GM08714 (cell line): ENCODE data around the gene SPRING1.

Source experiments
- H3K4me3 ChIP-seq: fragments of 200-500 bp; sonication (Bioruptor generic); 2 replicates; pipeline ENCODE4 v1.5.1; 2014; ENCODE audit warnings: mild to moderate bottlenecking, low read length, inconsistent platforms
- ZNF274 ChIP-seq: IDR thresholded peaks from 2 replicates; pipeline ENCODE4 v1.6.1; 2012; ENCODE audit warnings: mild to moderate bottlenecking, low read depth, low read length

The SPRING1 gene

GRCh38 chr12:116727891-116728290 is 10.0 kb downstream of the SPRING1 start:
- TF ChIP-seq ZNF274, result no peak
- H3K4me3 ChIP-seq, result no peak overlapping the region

- H3K4me3 ChIP-seq, result no peak overlapping the region
- no peak for TF ChIP-seq ZNF274
Measured at GRCh38 chr12:116727261-116727660, 10.6 kb downstream of the SPRING1 start.

- H3K4me3 ChIP-seq, result no peak overlapping the region
- no peak for TF ChIP-seq ZNF274
Measured at GRCh38 chr12:116726694-116727093, 11.2 kb downstream of the SPRING1 start.

- no peak overlapping the region for H3K4me3 ChIP-seq
- TF ChIP-seq ZNF274, result no peak
Measured at GRCh38 chr12:116722245-116722644, 15.6 kb downstream of the SPRING1 start.

DNA sequence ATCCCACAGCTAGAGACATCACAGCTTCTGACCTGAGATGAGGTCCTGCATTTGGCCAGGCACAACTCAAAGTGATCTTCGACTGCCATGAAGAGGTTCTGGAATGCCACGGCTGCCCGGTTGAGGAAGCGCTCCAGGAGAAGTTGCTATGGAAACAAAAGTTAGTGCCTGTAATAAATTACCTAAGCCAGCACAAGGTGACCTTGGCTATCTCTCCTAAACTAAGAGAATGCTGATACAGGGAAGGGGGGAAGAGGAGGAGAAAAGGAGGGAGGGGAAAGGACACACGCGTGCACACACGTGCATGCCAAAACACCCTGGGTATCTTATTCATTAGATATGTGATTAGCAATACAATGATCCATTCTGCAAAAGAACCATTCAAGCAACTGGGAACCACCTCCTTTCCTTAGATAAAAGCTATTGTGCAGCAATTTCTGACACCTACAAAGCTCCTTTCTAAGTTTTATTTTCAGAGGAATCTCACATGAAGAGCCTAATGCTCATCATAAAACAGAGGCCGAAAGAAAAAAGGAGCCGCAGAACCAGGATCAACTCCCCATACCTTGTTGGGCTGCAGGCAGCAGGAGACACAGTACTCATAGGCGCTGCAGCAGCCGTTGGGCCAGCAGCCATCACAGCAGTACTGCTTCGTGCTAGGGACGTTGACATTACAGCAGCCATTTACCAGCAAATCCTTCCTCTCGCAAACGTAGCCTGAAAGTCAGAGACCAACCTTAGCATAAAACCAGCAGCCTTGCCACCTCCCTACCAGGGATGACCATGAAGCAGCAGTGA is 17.9 kb downstream of the SPRING1 start:
- H3K4me3 ChIP-seq, result no peak overlapping the region
- no peak for TF ChIP-seq ZNF274

DNA sequence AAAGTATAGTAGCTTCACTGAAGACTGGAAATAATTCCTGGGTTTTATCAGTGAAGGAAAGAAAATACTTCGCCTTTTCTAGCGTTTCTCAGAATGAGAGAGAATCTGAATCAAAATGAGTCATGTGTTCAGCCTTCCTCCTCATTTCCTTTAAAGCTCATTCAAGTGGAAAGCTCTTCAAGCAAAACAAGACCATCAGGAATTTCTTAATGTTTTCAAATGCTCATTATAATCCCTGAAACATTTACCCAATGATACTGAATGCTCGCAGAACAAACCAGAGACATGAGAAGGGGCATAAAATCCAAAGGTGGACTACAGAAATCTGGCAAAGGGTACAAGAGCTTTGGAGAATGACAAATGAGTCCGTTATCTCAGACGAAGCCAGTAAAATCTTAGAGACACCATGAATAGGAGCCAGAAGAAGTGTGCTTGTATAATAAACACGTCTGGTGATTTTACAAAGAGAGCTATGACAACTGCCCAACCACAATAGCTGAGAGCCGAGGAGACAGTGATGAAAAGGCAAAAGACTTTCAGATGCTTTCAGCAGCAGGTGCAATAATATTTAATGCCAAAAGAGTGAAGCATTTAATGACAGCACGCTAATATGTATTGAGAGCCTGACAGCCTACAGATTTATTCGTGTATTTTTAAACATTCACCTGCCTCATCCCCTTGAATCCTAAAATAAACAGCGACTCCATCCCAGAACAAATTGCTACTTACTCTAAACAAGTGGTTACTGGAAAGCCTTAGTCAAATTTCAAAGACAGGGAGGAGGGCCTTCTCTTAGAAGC is 19.0 kb downstream of the SPRING1 start:
- no peak for TF ChIP-seq ZNF274
- no peak overlapping the region for H3K4me3 ChIP-seq

GRCh38 chr12:116717466-116718437 is 20.1 kb downstream of the SPRING1 start:
- no peak for TF ChIP-seq ZNF274
- H3K4me3 ChIP-seq, result no peak overlapping the region

GRCh38 chr12:116714175-116714574 is 23.7 kb downstream of the SPRING1 start:
- no peak for TF ChIP-seq ZNF274
- no peak overlapping the region for H3K4me3 ChIP-seq

DNA sequence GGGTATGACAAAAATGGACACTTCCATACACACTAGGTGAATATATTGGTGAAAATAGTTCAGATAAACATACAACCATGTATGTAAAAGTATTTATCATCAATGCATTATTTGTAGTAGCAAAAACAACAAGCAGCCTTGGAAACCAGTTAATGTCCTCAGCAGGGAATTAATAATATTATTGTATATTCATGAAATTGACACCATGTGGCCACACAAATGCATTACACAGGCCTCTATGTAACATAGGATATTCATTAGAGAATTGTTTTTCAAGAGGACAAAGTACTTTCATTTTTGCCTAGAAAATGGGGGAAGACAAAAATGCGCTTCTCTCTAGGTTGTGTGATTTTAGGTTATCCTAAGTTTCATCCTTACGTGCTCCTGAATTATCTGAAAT is 24.3 kb downstream of the SPRING1 start:
- TF ChIP-seq ZNF274, result no peak
- no peak overlapping the region for H3K4me3 ChIP-seq

DNA sequence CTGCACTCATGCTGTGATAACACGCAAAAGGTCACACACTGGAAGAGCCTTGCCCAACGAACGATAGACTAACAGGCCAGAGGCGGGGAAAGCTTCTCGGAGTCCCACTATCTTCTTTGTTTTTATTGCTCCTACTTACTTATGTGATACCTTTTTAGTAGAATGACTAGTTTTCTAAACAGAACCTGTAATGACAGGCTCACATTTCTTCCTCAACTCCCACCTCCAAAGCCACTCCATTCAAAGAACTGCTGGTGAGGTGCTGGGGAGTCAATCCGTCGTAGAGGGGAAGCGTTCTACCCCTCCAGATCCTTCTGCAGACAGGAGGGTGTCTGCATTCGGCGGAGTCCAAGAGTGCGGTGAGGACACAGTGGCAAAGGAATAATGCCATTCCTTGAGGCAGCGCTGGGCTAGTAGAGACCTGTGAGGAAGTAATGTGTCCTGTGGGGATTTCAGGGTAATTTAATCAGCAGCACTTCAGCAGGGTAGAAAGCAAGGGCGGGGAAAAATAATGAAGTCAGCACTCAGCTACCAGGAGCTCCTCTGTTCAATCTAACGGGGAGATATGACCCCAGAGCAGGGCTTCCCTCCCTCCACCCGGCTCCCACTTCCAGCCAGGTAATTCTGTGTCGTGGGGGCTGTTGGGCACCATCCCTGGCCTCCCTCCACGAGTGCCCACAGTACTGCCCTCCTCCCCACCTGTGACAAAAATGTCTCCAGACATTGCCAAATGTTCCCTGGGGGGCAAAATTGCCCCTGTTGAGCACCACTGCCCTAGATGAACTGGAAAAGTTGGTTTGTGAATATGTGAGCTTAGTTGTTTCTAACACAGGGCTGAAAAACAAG is 25.2 kb downstream of the SPRING1 start:
- no peak for TF ChIP-seq ZNF274
- no peak overlapping the region for H3K4me3 ChIP-seq

DNA sequence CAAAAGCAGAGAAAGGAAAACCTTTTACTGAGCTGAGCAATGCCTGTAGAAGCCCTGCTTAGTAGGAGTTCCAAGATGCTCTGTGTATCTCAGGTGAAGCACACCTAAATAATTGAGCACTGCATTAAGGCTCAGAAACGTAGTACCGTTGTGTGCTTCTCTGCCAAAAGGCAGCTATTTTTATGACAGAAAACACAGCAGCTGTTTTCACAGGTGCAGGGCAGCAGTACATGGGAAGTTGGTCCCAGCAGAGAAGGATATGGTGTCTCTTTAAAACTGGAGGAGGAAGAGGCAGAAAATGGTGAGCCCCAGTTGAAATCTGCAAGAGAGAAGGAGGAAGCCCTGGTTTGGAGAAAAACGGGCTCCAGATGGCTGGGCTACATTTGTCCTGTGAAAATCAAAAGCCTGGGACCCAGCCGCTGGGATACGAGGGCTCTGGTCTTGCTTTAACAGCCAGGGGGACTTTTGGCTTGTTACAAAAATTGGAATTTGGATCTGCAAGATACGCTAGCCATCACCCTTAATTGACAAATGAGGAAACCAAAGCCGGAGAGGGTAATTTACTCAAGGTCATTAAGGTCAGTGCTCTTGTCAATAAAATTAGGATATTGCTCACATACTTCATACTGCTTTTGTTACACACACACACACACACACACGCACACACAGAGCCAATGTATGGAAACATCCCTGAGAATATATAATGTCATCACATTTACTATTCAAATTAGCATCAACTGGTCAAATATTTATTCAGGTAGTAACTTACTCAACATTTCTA is 27.3 kb downstream of the SPRING1 start:
- H3K4me3 ChIP-seq, result no peak overlapping the region
- no peak for TF ChIP-seq ZNF274

DNA sequence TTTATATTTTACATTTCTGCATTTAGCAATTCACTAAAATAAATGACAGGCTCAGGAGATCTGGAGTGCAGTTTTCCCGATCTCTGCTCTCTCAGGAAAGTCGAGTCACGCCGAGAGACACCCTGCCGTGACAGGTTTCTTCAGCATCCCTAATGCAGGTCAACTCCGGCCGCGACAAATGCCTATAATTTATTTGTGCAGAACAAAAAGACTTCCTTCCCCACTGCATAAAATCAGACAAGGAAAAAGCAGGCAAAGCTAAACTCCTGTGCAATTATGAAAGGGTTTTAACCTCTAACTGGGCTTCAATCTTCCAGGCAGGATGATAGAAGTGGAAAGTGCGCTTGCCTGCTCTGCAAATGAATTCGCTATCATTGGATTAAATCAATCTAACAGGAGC is 28.1 kb downstream of the SPRING1 start:
- TF ChIP-seq ZNF274, result no peak
- no peak overlapping the region for H3K4me3 ChIP-seq
